ENCODE measurements around the gene ZNF296.
"Not testable (repeated sequence)": the region's sequence is repeated elsewhere in the genome, so short reads cannot be mapped to it uniquely, and the experiment has no call there.

ZNF296 gene

DNA sequence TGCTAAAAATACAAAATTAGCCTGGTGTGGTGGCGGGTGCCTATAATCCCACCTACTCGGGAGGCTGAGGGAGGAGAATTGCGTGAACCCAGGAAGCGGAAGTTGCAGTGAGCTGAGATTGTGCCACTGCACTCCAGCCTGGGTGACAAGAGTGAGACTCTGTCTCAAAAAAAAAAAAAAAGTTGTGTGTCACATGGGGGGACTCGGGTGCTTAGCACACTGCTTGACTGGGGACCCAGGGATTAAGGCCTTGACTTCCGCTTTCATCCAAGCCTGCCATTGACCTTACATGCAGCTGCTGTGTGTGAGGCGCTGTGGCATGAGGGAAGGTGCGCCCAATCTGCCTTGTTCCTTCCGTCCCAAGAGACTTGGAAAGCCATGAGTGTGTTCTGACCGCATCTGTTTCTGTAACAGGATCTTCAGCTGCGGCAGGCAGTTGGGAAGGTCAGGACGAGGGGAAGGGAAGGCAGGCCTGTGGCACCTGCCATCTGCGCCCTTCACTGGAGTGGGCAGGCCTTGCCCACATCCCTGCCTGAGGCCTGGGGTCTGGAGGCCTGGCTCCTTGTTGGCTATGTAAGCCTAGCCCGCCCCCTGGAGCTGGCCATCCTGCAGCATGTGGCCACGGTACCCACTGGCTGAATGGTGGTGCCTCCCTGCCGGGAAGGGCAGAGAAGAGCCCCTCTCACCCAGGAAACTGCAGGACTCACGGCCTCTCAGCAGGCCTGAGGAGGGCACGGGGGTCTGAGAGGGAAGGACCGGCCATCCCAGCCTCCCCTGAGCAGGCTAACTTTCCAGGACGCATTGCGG, 39.7 kb upstream of the ZNF296 start:
- DNase-seq (ENCODE audit: insufficient read length) (no peak), FAIRE-seq (peak; percentile 48)
- no peak for TF ChIP-seq POLR2A (IDR thresholded peaks at IDR 0.05; ENCODE audit: low read depth, low read length)
- no peak for TF ChIP-seq TAF1 (IDR thresholded peaks at IDR 0.05; ENCODE audit: borderline replicate concordance, low read depth, low read length)
- TF ChIP-seq POLR2AphosphoS5 (IDR thresholded peaks at IDR 0.05; ENCODE audit: low read depth, low read length), result no peak

DNA sequence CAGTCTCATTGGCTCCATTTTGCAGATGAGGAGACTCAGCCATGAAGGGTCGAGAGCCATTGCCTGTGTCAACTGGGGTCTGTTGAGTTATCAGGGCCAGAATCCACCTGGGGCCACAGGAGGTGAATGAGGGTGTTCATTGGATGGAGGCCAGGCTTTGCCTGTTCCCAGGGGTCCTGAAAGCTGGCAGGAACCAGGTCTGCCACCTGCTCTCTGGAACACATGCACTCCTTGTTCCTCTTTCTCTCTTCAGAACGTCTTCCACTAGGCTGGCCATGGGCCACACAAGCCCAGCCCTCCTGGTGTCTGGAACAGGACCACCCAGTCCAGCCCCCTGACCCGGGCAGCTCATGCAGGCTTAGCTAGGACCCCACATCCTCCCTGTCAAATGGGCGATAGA, 37.8 kb upstream of the ZNF296 start:
- no peak for DNase-seq (ENCODE audit: insufficient read length)
- FAIRE-seq, result no peak
- no peak for TF ChIP-seq POLR2A (IDR thresholded peaks at IDR 0.05; ENCODE audit: low read depth, low read length)
- no peak for TF ChIP-seq POLR2AphosphoS5 (IDR thresholded peaks at IDR 0.05; ENCODE audit: low read depth, low read length)
- TF ChIP-seq TAF1 (IDR thresholded peaks at IDR 0.05; ENCODE audit: borderline replicate concordance, low read depth, low read length), result no peak

DNA sequence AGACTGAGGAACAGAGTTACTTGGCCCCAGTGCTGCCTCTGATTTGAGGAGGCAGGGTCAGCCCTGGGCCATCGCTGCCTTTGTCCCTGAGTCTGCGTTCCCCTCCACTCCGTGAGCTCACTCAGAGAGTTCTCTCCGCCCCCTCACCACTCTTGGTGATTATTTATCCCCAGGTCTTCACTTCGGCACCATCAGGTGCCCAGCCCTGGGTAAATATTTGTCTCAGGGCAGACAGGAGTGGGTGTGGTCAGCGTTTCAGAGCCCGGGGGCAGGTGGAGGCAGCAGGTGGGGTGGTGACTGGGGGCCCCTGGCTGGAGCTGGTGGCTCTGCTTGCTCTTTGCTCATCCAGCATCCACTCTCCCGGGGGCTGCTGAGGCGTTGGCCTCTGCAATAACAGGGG, 37.4 kb upstream of the ZNF296 start:
- DNase-seq (ENCODE audit: insufficient read length), result no peak
- TF ChIP-seq POLR2A (IDR thresholded peaks at IDR 0.05; ENCODE audit: low read depth, low read length) (no peak), POLR2AphosphoS5 (IDR thresholded peaks at IDR 0.05; ENCODE audit: low read depth, low read length) (no peak), TAF1 (IDR thresholded peaks at IDR 0.05; ENCODE audit: borderline replicate concordance, low read depth, low read length) (no peak)
- FAIRE-seq, result no peak

DNA sequence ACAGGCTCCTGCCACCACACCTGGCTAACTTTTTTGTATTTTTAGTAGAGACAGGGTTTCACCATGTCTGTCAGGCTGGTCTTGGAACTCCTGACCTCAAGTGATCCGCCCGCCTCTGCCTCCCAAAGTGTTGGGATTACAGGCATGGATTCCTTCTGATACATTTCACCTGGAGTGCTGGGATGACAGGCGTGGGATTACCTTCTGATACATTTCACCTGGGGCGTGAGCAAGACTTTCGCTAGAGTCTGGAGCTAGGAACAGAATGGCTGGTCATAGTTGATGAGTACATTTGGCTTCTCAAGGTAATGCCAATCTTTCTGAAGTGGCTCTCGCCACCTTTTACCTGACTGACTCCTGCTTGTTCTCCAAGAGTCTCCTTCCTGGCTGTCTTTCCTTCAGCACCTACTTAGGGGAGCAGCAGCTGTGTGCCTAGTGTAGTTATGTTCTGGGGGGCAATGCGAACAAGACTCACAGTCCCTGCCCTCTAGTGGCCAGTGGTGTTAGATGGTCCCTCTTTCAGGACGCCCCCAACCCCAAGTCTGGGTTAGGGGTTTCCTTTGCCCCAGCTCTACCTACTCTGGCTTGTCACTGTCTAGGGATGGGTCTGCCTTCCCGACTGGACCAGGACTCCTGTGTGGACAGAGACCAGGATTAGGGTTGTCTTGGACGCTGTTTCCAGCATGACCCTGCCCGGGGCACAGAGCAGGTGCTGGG, 36.0 kb upstream of the ZNF296 start:
- FAIRE-seq, result no peak
- DNase-seq (ENCODE audit: insufficient read length), result no peak
- TF ChIP-seq POLR2AphosphoS5 (IDR thresholded peaks at IDR 0.05; ENCODE audit: low read depth, low read length), result no peak
- TF ChIP-seq POLR2A (IDR thresholded peaks at IDR 0.05; ENCODE audit: low read depth, low read length), result no peak
- TF ChIP-seq TAF1 (IDR thresholded peaks at IDR 0.05; ENCODE audit: borderline replicate concordance, low read depth, low read length), result no peak

DNA sequence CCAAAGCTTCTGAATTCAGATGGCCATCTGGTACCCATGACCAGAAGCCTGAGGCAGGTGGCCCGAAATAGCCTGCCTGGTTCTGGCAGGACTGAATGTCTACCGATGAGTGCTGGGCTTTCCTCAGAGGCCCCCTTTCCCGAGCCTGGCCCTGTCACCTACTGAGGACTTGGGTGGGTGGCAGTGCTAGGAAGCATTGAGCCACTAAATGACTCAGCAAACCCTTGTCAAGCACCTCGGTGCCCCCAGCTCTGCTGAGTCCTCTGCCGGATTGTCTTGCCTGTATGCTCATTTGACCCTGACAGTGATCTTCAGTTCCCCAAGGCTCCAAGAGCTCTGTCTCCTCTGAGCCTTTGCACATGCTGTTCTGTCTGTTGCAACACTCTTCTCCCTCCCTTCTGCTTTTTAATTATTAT, 34.6 kb upstream of the ZNF296 start:
- TF ChIP-seq POLR2AphosphoS5 (IDR thresholded peaks at IDR 0.05; ENCODE audit: low read depth, low read length), result no peak
- no peak for TF ChIP-seq TAF1 (IDR thresholded peaks at IDR 0.05; ENCODE audit: borderline replicate concordance, low read depth, low read length)
- DNase-seq (ENCODE audit: insufficient read length), result no peak
- peak; percentile 44 for FAIRE-seq

DNA sequence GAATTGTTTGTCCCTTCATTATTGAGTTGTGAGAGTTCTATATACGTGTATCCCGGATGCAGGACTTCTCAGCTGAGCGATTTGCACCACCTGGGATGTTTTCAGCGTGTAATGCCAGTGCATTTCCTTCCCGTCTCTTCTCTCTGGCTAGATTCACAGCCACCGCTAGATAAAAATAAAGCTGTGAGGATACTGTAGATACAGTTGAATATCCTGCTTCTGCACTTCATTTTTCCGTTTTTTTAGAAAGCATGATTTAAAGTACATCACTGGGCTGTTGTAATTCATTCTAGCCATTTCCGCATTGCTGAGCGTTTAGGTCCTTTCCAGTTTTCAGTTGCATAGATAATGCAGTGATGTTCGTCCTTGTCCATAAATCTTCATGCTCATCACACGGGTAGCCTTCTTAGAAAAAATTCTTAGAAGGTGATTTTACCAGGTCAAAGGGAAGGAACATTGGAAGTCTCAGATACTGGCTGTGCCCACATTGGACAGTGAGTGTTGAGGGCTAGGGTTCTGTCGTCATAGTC, 31.4 kb upstream of the ZNF296 start:
- no peak for TF ChIP-seq TAF1 (IDR thresholded peaks at IDR 0.05; ENCODE audit: borderline replicate concordance, low read depth, low read length)
- no peak for TF ChIP-seq POLR2AphosphoS5 (IDR thresholded peaks at IDR 0.05; ENCODE audit: low read depth, low read length)
- TF ChIP-seq POLR2A (IDR thresholded peaks at IDR 0.05; ENCODE audit: low read depth, low read length), result no peak
- FAIRE-seq (peak; percentile 80), DNase-seq (ENCODE audit: insufficient read length) (no peak)

DNA sequence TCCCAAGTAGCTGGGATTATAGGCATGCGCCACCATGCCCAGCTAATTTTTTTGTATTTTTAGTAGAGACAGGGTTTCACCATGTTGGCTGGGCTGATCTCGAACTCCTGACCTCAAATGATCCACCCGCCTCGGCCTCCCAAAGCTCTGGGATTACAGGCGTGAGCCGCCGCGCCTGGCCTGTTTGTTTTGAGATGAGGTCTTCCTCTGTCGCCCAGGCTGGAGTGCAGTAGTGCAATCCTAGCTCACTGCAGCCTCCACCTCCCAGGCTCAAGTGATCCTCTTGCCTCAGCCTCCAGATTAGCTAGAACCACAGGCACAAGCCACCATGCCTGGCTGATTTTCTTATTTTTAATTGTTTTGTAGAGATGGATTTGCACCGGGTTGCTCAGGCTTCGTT, 30.1 kb upstream of the ZNF296 start:
- FAIRE-seq; DNase-seq (ENCODE audit: insufficient read length): not testable (repeated sequence)

DNA sequence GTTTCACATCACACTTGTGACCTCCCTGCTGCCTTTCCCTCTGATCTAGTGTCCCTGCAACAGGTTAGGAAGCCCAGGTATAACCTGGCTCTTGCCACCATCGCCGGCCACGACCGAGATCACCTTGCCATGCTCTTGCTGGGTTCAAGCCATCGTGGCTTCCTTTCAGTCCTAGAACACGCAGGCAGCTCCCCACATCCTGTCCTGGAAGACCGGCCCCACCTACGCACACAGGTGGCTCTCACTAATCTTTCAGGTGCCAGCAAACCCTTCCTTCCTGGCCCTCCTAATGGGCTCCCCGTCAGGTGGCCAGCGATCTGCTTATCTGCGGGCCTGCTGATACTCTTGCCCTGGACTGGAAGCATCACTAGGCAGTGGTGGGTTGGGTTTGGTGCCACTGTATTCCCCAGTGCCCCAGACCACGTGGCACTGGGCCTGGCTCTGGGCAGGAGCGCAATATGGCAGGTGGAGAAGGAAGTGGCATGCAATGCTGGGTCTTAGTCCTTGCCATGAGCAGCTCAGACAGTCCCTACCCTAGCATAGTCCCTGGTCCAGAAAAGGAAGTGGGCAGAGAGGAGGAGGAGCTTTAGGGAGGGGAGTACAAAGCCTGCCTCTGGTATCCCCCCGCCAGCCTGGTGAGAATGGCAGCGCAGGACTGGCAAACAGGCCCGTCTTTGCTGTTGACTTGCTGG, 28.5 kb upstream of the ZNF296 start:
- FAIRE-seq, result peak; percentile 70
- TF ChIP-seq POLR2AphosphoS5 (IDR thresholded peaks at IDR 0.05; ENCODE audit: low read depth, low read length) (no peak), TAF1 (IDR thresholded peaks at IDR 0.05; ENCODE audit: borderline replicate concordance, low read depth, low read length) (no peak), POLR2A (IDR thresholded peaks at IDR 0.05; ENCODE audit: low read depth, low read length) (no peak)
- DNase-seq (ENCODE audit: insufficient read length), result no peak

DNA sequence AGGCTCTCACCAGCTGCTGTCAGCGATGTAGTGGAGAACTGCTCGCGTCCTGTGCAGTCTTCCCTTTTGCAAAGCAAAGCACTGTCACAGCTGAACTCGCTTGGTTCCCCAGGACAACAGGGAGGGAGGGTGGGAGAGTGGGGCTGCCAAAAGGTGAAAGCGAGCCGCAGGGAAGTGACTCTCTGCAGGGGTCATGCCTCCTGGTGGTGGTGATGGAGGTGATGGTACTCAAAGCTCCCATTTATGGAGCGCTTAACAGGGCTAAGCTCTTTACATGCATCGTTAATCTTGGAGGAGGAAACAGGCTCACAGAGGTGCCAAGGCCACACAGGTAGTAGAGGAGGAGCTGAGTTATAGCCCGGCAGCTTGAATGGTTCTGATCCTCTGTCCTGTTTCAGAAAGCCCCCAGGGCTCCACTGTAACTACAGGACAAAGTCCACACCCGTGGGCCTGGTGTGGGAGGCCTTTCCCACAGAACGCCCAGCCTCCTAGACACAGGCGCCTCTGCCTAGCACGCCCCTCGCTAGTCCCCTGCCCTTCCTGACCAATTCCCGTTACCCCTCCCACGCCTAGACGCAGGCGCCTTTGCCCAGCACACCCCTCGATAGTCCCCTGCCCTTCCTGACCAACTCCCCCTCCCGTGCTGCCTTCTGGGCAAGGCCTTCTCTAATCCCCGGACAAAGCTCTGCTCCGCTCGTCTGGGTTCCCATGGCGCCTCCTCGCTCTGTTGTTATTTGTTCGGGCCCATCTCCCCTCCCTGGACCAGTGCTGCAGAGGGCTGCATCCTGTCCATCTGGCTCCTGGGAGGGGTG, 27.4 kb upstream of the ZNF296 start:
- no peak for DNase-seq (ENCODE audit: insufficient read length)
- TF ChIP-seq TAF1 (IDR thresholded peaks at IDR 0.05; ENCODE audit: borderline replicate concordance, low read depth, low read length) (no peak), POLR2A (IDR thresholded peaks at IDR 0.05; ENCODE audit: low read depth, low read length) (no peak), POLR2AphosphoS5 (IDR thresholded peaks at IDR 0.05; ENCODE audit: low read depth, low read length) (no peak)
- FAIRE-seq, result no peak

DNA sequence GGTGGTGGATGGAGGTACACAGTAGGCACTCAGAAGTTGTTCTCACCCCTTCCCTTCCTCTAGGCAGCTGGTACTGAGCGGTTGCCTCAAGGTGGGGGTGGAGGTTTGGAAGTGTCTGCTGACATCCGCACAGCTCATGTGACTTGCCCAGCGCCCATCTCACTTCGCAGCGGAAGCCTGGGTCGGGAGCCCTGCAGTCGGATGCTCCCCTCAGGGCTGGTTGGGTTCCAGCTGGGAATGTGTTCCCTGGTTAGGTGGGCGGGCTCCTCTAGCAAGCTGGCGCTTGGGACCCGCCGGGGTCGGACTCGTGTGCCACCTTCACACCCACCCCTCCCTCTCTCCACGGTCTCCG, 26.9 kb upstream of the ZNF296 start:
- no peak for TF ChIP-seq POLR2AphosphoS5 (IDR thresholded peaks at IDR 0.05; ENCODE audit: low read depth, low read length)
- no peak for TF ChIP-seq TAF1 (IDR thresholded peaks at IDR 0.05; ENCODE audit: borderline replicate concordance, low read depth, low read length)
- no peak for TF ChIP-seq POLR2A (IDR thresholded peaks at IDR 0.05; ENCODE audit: low read depth, low read length)
- FAIRE-seq, result no peak
- no peak for DNase-seq (ENCODE audit: insufficient read length)

DNA sequence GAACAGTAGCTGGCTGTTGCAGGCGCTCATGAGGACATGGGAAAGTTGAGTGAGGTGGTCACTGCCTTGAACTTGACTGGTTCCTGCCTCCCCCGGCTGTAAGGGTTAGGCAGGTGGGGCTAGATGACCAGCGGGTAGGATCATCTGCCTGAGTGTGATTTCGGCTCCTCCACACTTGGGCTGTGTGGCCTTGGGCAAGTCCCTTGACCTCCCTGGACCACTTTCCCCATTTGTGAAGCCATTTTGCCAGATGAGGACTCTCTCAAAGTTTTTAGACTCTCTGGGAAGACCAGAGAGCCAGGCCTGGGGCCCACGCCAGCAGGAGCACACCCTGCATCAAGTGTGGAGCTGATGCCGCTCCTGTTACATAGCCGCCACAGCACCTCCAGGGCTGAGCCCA, 26.2 kb upstream of the ZNF296 start:
- TF ChIP-seq POLR2A (IDR thresholded peaks at IDR 0.05; ENCODE audit: low read depth, low read length) (no peak), POLR2AphosphoS5 (IDR thresholded peaks at IDR 0.05; ENCODE audit: low read depth, low read length) (no peak)
- DNase-seq (ENCODE audit: insufficient read length), result no peak
- FAIRE-seq, result no peak

Measured in GM12892 (cell line).